ENCODE measurements around the gene AGER. TPM values are rescaled to one million over a fixed set of nuclear protein-coding genes. Genes with fewer than 3 reads are reported as not detected.
"Not testable (repeated sequence)": the region's sequence is repeated elsewhere in the genome, so short reads cannot be mapped to it uniquely, and the experiment has no call there.

AGER gene
- total RNA-seq, 2 experiments from 2014 or later = 15.5 to 16.4 TPM

DNA sequence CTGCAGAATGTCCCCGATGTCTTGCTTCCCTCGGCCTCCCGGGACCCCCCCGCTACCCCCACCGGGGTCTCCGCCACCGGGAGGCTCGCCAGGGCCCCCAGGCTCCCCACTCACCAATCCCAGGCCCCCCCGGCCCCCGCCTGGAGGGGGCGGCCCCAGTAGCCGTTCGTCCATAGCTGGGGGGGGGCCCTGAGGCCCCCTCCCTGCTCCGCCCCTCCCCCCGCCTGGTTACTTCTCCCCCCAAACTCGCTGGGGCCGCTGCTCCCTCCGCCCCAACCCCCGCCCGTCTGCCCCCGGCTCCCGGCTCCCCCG lies 5.6 kb upstream of the AGER start:
- peak overlapping the region; percentile 97 for H3K4me3 Mint-ChIP-seq
- H3K27me3 Mint-ChIP-seq = no peaks in the 10 kb centered on the region
- TF ChIP-seq CTCF (IDR thresholded peaks at IDR 0.05) = no peak
- no peaks in the 10 kb centered on the region for H3K9me3 Mint-ChIP-seq
- peak overlapping the region; percentile 96 for H3K27ac Mint-ChIP-seq
- DNase-seq = no peak
- ChIA-PET CTCF (interaction anchor here (0.8 to 1.2 kb wide), 3 partner anchors 21 to 73 kb away, joined by 3 read pairs; no protein-coding TSS in a partner anchor), POLR2A (interaction anchor here (0.6 to 7.2 kb wide), 3 partner anchors 11 to 1352 kb away, joined by 3 to 72 read pairs (median 4); partner anchors contain the start of genes AGPAT1 and RNF5)
- peaks cover 44% of the 10 kb centered on the region for H3K36me3 Mint-ChIP-seq (ENCODE audit: low read depth)
- no peak for ATAC-seq
- intact Hi-C loops (cut with micrococcal nuclease) = no loop called here
- peaks cover 50% of the 10 kb centered on the region for H3K4me1 Mint-ChIP-seq (ENCODE audit: low read depth)

DNA sequence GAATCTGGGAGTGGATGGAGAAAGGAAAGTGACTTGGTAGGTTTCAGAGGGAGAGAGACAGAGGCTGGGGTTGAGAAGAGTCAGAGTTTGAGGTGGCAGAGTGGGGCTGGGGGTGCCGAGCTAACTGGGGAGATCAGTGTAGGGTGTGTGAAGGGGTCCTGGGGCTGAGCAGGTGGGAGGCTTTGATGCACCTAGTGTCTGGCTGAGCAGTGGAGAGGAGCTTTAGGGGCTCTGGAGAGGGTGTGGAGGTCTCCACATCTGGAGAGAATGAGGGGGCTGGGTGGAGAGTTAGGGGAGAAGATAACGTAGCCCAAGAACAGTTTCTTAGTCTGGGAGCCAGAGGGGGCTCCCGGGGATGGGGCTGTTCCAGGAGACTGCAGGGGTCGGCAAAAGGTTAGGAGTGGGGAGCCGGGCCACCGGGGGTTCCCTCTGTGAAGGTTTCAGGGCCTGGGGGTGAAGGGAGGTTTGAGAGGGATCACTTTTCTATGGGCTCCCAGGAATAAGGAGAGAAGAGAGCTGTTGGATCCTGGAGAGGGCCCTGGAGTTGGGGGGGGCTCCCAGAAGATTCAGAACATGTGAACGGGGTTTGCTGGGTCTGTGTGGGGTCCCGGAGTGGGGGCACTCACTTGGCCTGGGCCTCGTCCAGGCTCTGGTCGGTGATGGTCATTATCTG lies 5.2 kb upstream of the AGER start:
- peaks cover 44% of the 10 kb centered on the region for H3K36me3 Mint-ChIP-seq (ENCODE audit: low read depth)
- H3K4me1 Mint-ChIP-seq (ENCODE audit: low read depth) = peaks cover 47% of the 10 kb centered on the region
- DNase-seq (no peak), ATAC-seq (no peak)
- intact Hi-C loops (cut with micrococcal nuclease) = no loop called here
- H3K27me3 Mint-ChIP-seq = no peaks in the 10 kb centered on the region
- H3K9me3 Mint-ChIP-seq = no peaks in the 10 kb centered on the region
- peak overlapping the region; percentile 96 for H3K27ac Mint-ChIP-seq
- TF ChIP-seq CTCF (IDR thresholded peaks at IDR 0.05) = no peak
- peak overlapping the region; percentile 95 for H3K4me3 Mint-ChIP-seq
- ChIA-PET POLR2A (interaction anchor here (0.9 to 7.2 kb wide), 3 partner anchors 10 to 783 kb away, joined by 3 to 72 read pairs (median 4); partner anchors contain the start of genes AGPAT1 and RNF5), CTCF (interaction anchor here (0.9 kb wide), 1 partner anchor 70 kb away, joined by 3 read pairs; no protein-coding TSS in a partner anchor)

DNA sequence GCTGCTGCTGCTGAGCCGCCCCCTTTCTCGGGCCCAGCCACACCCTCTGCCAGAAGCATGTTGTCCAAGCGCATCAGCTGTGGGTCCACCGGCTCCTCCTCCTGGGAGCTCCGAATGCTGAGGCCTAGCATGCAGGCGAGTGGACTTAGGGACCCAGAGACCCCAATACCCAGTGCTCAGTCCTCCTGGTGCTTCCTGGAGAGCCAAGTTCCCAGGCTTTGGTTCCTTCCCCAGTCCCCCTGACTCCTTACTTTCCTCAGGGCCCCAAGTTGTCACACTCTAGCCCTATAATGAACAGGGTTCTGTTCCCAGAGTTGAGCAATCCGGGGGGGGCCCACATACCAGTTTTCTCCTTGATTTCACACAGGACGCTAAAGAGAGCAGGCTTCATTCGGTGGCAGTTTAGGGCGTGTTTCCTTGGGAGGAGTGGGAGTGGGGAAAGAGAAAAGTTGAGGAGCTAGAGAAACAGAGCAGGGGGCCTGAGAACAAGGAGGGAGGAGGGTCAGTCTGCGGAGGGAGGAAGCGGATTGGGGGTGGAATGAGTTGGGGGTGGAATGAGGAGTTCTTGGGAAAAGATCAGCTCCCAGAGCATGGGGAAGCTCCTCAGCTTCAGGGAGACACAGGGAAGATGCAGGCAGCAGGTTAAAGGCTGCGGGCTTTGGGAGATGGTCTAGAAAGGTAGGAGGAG lies 4.5 kb upstream of the AGER start:
- Mint-ChIP-seq H3K4me1 (ENCODE audit: low read depth) (peaks cover 40% of the 10 kb centered on the region), H3K9me3 (no peaks in the 10 kb centered on the region), H3K4me3 (peak overlapping the region; percentile 95), H3K36me3 (ENCODE audit: low read depth) (peaks cover 48% of the 10 kb centered on the region), H3K27me3 (no peaks in the 10 kb centered on the region), H3K27ac (peak overlapping the region; percentile 96)
- TF ChIP-seq CTCF (IDR thresholded peaks at IDR 0.05) = no peak
- intact Hi-C loops (cut with micrococcal nuclease) = no loop called here
- DNase-seq (no peak), ATAC-seq (no peak)
- POLR2A ChIA-PET = interaction anchor here (1.2 to 7.2 kb wide), 2 partner anchors 10 to 784 kb away, joined by 3 to 72 read pairs; partner anchors contain the start of genes AGPAT1 and RNF5
- CTCF ChIA-PET = interaction anchor here (0.9 kb wide), 1 partner anchor 70 kb away, joined by 3 read pairs; no protein-coding TSS in a partner anchor

DNA sequence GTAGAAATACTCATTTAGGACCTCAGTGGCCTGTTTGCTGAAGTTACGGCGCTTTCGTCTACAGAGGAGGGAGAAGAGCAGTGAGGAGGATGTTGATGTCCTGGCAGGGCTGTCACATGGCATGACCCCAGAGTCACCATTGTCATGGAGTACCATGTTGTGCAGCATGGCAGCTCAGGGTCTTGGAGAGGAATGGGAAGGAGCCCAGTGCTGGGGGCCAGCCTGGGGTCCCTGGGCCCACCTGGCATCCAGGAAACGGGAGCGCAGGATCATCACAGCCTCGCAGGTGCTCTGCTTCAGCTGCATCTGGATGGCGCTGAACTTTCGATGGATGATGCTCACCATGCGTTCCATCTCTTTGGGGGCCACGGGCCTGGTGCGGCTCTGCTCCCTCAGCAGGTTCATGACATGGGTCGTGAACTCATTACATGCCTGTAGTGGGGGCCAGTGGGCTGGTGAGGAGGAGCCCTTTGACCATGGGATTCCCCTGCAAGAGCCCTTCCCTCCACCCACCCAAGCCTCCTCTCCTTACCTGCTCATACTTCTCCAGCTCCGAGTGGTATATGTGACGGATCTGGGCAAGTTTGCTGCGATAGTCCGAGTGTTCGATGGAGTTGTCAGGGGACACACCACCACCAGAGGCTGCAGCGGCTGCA lies 3.8 kb upstream of the AGER start:
- POLR2A ChIA-PET = interaction anchor here (1.2 to 7.2 kb wide), 2 partner anchors 9 to 784 kb away, joined by 3 to 72 read pairs; partner anchors contain the start of genes AGPAT1 and RNF5
- H3K4me3 Mint-ChIP-seq = peak overlapping the region; percentile 95
- H3K27me3 Mint-ChIP-seq; H3K9me3 Mint-ChIP-seq; ATAC-seq; DNase-seq; intact Hi-C loops (cut with micrococcal nuclease); CTCF ChIA-PET: not testable (repeated sequence)
- peak overlapping the region; percentile 96 for H3K27ac Mint-ChIP-seq
- H3K4me1 Mint-ChIP-seq (ENCODE audit: low read depth) = peaks cover 44% of the 10 kb centered on the region
- H3K36me3 Mint-ChIP-seq (ENCODE audit: low read depth) = peaks cover 50% of the 10 kb centered on the region

GRCh38 chr6:32187009-32187709 lies 3.1 kb upstream of the AGER start:
- Mint-ChIP-seq H3K27me3 (no peaks in the 10 kb centered on the region), H3K4me3 (peak overlapping the region; percentile 95), H3K27ac (peak overlapping the region; percentile 92), H3K36me3 (ENCODE audit: low read depth) (peaks cover 55% of the 10 kb centered on the region), H3K4me1 (ENCODE audit: low read depth) (peaks cover 47% of the 10 kb centered on the region), H3K9me3 (no peaks in the 10 kb centered on the region)
- DNase-seq = no peak
- ChIA-PET POLR2A (interaction anchor here (1.5 to 7.2 kb wide), 2 partner anchors 8 kb away, joined by 4 to 72 read pairs; partner anchors contain the start of genes AGPAT1 and RNF5), CTCF (interaction anchor here (0.6 kb wide), 1 partner anchor 219 kb away, joined by 3 read pairs; no protein-coding TSS in a partner anchor)
- intact Hi-C loops (cut with micrococcal nuclease) = no loop called here
- no peak for TF ChIP-seq CTCF (IDR thresholded peaks at IDR 0.05)
- ATAC-seq = no peak

- intact Hi-C loops (cut with micrococcal nuclease); CTCF ChIA-PET; H3K9me3 Mint-ChIP-seq; DNase-seq; H3K27me3 Mint-ChIP-seq; ATAC-seq: not testable (repeated sequence)
- Mint-ChIP-seq H3K4me1 (ENCODE audit: low read depth) (peaks cover 50% of the 10 kb centered on the region), H3K4me3 (peak overlapping the region; percentile 95), H3K36me3 (ENCODE audit: low read depth) (peaks cover 55% of the 10 kb centered on the region), H3K27ac (peak overlapping the region; percentile 92)
- POLR2A ChIA-PET = interaction anchor here (0.6 to 7.2 kb wide), 3 partner anchors 7 to 14 kb away, joined by 3 to 72 read pairs (median 4); partner anchors contain the start of genes AGPAT1 and RNF5
Measured at GRCh38 chr6:32186151-32186840, 2.2 kb upstream of the AGER start.

Measured in activated CD8-positive, alpha-beta T cell treated with anti-CD3 and anti-CD28 coated beads for 36 hours (primary cell).